ENCODE results near the gene ADRA2B.

DNA sequence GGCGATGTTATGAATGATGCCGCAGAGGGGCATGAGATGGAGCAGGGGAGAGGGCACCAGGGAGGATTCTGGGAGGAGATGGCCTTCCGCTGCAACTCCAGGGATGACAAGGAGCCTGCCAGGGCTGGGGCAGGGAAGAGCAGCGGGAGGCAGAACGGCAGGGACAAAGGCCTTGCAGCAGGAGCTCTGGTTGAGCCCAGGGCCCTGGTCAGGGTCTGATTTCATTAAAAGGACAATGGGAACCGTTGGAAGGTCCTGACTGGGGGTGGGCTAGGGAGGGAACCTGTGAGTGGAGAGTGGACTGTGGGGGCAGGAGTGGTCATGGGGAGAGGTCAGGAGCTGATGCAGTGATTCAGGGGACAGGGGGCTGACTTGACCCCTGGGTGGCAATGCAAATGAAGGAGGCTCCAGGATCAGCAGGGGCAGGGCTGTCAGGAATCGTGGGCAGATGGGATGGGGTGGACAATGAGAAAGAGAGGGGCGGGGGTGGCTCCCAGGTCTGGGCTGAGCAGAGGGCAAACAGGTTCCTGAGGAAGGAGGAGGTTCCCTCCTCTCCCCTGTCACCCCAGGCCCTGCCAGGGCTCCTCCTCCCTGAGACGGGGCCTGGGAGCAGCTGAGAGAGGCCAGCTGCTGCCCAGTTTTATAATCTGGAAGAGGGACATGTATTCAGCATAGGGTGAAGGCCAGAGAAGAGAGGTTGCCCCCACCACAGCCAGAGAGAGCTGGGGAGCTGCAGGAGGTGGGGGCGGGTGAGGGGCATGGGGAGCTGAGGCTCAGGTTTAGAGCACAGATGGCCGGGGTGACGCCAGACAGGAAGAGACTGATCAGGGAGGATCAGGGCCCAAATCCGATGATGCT is 36.2 kb upstream of the ADRA2B start:
- TF ChIP-seq, protein P1, sequence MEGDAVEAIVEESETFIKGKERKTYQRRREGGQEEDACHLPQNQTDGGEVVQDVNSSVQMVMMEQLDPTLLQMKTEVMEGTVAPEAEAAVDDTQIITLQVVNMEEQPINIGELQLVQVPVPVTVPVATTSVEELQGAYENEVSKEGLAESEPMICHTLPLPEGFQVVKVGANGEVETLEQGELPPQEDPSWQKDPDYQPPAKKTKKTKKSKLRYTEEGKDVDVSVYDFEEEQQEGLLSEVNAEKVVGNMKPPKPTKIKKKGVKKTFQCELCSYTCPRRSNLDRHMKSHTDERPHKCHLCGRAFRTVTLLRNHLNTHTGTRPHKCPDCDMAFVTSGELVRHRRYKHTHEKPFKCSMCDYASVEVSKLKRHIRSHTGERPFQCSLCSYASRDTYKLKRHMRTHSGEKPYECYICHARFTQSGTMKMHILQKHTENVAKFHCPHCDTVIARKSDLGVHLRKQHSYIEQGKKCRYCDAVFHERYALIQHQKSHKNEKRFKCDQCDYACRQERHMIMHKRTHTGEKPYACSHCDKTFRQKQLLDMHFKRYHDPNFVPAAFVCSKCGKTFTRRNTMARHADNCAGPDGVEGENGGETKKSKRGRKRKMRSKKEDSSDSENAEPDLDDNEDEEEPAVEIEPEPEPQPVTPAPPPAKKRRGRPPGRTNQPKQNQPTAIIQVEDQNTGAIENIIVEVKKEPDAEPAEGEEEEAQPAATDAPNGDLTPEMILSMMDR (optimal IDR thresholded peaks at IDR 0.05 in 1 of 3, IDR thresholded peaks at IDR 0.05 in 1 of 3, conservative IDR thresholded peaks at IDR 0.05 in 1 of 3; ENCODE audit: extremely low read depth in 1 of 3, insufficient read depth in 2 of 3, low read length in 3 of 3), result no peak
- no peak for TF ChIP-seq EZH2 (IDR thresholded peaks at IDR 0.05; ENCODE audit: low read length)
